PC-9 (cell line): ENCODE results near the gene MYH11.

ENCODE experiments used
- EZH2 ChIP-seq: fragments of 200-600 bp; sonication (generic); IDR thresholded peaks from 2 replicates; pipeline ENCODE4 v1.8.0; 2017; ENCODE audit warnings: antibody characterized with exemption, low read depth
- TF ChIP-seq, protein P1 (sequence below): fragments of 200-600 bp; sonication (generic); conservative IDR thresholded peaks from 2 replicates; pipeline ENCODE4 v1.6.1; 2017; ENCODE audit warnings: mixed run types, antibody characterized with exemption, mild to moderate bottlenecking, moderate library complexity

- TF ChIP-seq, protein P1, sequence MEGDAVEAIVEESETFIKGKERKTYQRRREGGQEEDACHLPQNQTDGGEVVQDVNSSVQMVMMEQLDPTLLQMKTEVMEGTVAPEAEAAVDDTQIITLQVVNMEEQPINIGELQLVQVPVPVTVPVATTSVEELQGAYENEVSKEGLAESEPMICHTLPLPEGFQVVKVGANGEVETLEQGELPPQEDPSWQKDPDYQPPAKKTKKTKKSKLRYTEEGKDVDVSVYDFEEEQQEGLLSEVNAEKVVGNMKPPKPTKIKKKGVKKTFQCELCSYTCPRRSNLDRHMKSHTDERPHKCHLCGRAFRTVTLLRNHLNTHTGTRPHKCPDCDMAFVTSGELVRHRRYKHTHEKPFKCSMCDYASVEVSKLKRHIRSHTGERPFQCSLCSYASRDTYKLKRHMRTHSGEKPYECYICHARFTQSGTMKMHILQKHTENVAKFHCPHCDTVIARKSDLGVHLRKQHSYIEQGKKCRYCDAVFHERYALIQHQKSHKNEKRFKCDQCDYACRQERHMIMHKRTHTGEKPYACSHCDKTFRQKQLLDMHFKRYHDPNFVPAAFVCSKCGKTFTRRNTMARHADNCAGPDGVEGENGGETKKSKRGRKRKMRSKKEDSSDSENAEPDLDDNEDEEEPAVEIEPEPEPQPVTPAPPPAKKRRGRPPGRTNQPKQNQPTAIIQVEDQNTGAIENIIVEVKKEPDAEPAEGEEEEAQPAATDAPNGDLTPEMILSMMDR = no peak
- no peak for TF ChIP-seq EZH2
Measured at GRCh38 chr16:15876503-15876902, 19.7 kb upstream of the MYH11 start.
